Astrocyte (in vitro differentiated cells and primary cell): ENCODE data around the gene SLC25A21.

Experiments used
- EZH2 ChIP-seq: IDR thresholded peaks from 2 replicates; pipeline ENCODE4 v1.6.1; 2012; ENCODE audit warnings: mild to moderate bottlenecking, low read length, inconsistent platforms; ENCODE audit not compliant: insufficient read depth
- TF ChIP-seq, protein P1 (sequence below): IDR thresholded peaks from 2 replicates; pipeline ENCODE4 v1.5.1; 2011; ENCODE audit warnings: low read depth, mild to moderate bottlenecking, inconsistent platforms, low read length, moderate library complexity; ENCODE audit not compliant: insufficient read depth

DNA sequence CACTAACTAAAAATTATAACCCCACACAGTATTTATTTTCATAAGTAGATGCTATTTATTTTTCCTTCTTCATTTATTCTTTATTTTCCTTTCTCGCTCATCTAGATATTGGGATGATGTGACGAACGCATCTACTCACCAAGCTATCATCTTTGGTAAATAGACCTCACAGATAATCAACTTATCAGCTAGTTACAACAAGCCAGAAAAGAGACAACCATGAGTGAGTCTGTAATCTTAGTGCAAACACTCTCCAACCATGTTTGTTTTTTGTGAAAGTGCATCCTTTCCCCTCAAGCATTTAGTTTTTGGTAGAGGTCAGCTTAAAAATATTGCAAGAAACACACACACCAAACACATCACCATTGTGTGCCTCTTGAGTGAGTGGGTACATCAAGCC is 84.9 kb downstream of the SLC25A21 start:
- TF ChIP-seq, protein P1, sequence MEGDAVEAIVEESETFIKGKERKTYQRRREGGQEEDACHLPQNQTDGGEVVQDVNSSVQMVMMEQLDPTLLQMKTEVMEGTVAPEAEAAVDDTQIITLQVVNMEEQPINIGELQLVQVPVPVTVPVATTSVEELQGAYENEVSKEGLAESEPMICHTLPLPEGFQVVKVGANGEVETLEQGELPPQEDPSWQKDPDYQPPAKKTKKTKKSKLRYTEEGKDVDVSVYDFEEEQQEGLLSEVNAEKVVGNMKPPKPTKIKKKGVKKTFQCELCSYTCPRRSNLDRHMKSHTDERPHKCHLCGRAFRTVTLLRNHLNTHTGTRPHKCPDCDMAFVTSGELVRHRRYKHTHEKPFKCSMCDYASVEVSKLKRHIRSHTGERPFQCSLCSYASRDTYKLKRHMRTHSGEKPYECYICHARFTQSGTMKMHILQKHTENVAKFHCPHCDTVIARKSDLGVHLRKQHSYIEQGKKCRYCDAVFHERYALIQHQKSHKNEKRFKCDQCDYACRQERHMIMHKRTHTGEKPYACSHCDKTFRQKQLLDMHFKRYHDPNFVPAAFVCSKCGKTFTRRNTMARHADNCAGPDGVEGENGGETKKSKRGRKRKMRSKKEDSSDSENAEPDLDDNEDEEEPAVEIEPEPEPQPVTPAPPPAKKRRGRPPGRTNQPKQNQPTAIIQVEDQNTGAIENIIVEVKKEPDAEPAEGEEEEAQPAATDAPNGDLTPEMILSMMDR, result no peak
- no peak for TF ChIP-seq EZH2
